ENCODE data around the gene VMP1.

DNA sequence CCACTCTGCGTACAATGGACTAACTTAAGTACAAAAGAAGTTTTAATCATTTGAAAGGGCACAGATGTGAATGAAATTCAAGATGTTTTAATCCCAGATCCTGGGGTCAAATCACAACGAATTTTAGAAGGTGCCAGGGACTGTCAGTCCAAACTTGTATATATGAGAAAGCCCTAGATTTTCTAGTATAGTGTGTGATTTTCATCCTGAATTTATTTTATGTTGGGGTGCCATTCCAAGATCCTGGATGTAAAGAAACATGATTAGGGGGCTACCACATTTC lies 121.0 kb downstream of the VMP1 start:
- TF ChIP-seq ZBTB8A (tag by site-specific recombination; IDR thresholded peaks at IDR 0.05) (no peak), KLF10 (tag by site-specific recombination; IDR thresholded peaks at IDR 0.05) (no peak), ZNF501 (tag by site-specific recombination; IDR thresholded peaks at IDR 0.05) (no peak)
- TF ChIP-seq, protein P1, sequence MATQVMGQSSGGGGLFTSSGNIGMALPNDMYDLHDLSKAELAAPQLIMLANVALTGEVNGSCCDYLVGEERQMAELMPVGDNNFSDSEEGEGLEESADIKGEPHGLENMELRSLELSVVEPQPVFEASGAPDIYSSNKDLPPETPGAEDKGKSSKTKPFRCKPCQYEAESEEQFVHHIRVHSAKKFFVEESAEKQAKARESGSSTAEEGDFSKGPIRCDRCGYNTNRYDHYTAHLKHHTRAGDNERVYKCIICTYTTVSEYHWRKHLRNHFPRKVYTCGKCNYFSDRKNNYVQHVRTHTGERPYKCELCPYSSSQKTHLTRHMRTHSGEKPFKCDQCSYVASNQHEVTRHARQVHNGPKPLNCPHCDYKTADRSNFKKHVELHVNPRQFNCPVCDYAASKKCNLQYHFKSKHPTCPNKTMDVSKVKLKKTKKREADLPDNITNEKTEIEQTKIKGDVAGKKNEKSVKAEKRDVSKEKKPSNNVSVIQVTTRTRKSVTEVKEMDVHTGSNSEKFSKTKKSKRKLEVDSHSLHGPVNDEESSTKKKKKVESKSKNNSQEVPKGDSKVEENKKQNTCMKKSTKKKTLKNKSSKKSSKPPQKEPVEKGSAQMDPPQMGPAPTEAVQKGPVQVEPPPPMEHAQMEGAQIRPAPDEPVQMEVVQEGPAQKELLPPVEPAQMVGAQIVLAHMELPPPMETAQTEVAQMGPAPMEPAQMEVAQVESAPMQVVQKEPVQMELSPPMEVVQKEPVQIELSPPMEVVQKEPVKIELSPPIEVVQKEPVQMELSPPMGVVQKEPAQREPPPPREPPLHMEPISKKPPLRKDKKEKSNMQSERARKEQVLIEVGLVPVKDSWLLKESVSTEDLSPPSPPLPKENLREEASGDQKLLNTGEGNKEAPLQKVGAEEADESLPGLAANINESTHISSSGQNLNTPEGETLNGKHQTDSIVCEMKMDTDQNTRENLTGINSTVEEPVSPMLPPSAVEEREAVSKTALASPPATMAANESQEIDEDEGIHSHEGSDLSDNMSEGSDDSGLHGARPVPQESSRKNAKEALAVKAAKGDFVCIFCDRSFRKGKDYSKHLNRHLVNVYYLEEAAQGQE (tag by site-specific recombination; IDR thresholded peaks at IDR 0.05): no peak
